Non-pigmented ciliary epithelial cell (primary cell): ENCODE data around the gene NKX2-4.
"Not testable (repeated sequence)": the region's sequence is repeated elsewhere in the genome, so short reads cannot be mapped to it uniquely, and the experiment has no call there.

Experiments
- DNase-seq: peaks from one replicate; pipeline ENCODE4 v3.0.0-alpha.2; 2010; ENCODE audit warnings: low read depth

NKX2-4 gene

DNA sequence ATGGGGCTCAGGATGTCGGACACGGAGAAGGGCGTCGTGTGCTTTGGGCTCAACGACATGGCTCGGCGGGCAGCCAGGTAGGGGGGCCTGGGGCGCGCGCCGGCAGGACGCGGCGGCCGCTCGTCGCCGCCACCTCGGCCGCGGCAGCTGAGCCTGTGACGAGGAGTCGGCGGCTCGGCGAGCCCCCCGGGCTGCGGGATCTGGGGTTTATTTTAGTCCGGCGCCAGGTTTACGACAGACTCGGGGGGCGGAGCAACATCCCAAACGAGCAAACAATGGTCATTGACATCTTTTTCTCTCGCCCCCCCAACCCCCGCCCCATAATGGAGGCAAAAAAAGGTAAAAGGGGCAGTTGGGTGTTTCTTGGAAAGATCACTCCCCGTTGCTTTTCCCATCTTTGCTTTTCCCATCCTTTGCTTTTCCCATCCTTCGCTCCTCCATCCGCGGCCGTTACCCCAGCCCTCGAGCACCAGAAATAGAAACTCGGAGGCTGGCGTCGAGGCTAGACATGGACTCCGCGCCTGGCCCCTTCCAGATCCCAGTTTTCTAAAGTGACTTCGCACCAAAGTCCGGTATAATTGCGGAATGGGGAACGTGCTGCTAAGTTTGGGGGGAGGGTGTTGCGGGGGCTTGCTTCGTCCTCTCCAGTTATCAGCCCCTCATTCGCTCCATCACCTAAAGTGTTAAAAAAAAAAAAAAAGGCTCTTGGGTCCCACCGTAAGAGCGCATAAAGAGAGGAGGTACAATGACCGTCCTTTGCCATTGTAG is at the start of gene NKX2-4:
TSS of gene NKX2-4 (minus strand) at position 186 of the 768 bp plus-strand sequence. CDS start at position 59, 127 bp downstream.
- DNase-seq, result no peak

GRCh38 chr20:21437816-21438215 is 40.5 kb upstream of the NKX2-4 start:
- no peak for DNase-seq

GRCh38 chr20:21437248-21437647 is 39.9 kb upstream of the NKX2-4 start:
- no peak for DNase-seq

DNA sequence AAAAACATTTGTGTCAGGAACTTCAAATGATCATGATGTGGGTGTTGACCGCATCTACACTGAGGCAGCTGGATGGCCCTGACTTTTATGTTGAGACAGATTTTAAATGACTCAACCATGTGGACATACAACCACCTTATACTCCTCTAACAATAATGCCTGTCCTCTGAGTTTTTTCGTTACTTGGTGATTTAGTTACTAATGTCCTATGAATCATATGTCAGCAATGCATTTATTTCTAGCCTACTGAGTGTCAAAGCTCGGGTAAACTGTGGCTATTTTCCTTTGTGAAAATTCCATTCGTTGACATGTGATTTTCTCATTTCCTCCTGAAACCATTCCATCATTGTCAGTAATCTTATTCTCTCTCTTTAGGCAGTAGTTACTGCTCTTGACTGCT is 38.9 kb upstream of the NKX2-4 start:
- DNase-seq, result peak; percentile 84

DNA sequence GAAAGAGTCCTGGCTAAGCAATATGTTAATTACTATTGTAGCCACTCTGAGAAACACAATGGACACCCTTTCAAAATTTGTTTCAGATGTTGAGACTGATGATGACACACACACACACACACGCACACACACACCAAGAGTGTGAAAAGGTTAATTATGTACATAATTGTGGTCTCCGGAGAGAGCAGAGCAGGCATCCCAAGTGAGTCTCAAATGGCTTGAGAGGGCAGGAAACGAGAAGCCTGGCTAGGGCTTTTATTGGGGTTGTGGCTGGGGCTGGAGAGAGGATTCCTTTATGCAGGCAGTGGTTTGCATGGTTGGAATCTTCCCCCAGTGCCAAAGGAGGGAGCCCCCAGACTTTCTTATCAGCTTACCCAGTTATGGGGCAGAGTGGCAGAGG is 38.2 kb upstream of the NKX2-4 start:
- DNase-seq, result no peak

DNA sequence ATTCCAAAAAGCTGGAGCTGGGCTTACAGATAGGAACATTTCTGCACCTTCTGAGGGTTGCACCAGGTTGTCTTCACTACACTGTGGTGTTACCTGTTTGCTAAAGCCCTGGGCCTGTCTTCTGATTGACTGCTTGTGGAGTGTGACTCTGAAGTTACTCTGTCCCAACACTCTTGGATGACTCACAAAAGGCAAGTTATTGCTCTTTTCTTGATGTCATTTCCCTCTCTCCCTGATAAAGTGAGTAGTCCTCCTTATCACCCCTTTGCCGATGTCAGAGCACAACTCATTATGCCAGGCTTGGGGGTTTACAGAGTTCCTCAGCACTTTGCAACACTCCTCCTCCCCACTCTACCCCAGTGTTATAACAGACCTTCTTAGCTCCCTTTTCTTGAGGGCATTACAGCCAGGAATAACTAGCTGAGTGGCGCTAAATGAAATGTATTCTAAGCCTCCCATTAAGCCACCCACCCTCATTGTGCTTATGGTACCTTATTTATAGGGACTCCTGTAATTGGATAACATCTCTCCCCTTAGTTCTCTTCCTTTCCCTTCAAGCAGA is 36.1 kb upstream of the NKX2-4 start:
- DNase-seq, result peak; percentile 40

DNA sequence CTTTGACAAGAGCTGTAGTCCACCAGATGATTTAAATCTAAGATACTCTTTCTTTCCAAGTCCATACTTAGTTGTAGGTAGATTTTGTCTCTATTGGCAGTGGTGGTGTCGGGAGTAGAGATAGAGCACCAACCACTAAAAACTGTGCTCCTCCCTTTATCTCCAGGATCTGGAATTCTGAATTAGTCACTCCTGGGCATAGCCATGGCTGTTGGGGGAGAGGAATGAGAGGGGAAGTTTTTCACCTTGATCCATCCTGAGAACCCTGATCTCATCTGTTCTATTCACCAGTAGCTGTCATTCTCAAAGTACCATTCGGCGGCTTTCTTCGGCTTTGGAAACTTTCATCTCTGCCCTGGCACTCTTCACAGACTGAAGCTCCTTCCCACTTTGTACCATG is 35.6 kb upstream of the NKX2-4 start:
- DNase-seq, result no peak

DNA sequence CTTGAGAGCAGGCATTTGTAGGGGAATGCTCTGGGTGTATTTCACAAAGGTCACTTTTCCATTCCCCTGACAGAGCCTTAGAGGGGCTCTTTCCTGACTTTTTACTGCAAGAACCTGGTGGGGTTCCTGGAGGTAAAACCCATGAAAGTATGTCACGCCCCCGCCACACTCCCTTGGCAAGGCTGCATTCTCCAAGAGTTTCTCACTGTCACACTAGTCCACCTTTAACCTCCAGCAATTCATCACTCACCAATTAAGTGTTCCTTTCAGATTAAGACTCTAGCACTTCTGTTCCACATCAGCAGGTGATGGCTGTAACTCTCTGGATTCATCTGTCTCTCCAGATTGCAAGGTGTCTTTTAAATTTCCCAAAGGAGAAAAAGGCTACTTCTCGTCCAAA is 32.7 kb upstream of the NKX2-4 start:
- DNase-seq, result no peak

- no peak for DNase-seq
These were observed 27.5 kb upstream of the NKX2-4 start for GRCh38 chr20:21424846-21425245.

- not testable (repeated sequence) for DNase-seq
These were observed 26.4 kb upstream of the NKX2-4 start for GRCh38 chr20:21423712-21424111.

DNA sequence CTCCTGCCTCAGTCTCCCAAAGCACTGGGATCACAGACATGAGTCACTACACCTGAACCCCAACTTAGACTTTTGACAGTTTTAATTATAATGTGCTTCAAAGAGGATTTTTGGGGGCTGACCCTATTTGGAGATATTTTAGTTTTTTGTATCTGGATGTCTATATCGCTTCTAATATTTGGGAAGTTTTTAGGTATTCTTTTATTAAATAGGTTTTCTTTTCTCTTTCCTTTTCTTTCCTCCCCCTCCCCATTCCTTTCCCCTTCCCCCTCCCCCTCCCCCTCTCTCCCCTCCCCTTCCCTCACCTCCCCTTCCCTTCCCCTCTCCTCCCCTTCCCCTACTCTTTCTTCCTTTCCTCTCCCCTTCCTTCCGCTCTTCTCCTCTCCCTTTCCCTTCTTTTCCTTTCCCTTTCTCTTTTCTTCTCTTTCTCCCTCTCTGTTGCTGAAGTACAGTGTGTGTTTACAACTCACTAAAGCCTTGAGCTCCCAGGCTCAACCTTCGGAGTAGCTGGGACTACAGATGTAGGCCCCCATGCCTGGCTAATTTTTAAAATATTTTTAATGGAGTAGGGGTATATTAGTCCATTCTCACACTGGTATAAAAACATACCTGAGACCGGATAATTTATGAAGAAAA is 24.4 kb upstream of the NKX2-4 start:
- no peak for DNase-seq

DNA sequence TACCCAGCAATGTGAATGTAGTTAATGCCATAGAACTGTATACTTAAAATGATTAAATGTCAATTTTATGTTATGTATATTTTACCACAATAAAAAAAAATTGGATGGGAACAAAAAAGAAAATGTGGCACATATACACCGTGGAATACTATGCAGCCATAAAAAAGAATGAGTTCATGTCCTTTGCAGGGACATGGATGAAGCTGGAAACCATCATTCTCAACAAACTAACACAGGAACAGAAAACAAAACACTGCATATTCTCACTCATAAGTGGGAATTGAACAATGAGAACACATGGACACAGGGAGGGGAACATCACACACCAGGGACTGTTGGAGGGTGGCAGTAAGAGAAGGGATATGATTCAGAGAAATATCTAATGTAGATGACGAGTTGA is 21.8 kb upstream of the NKX2-4 start:
- DNase-seq, result not testable (repeated sequence)

- not testable (repeated sequence) for DNase-seq
These were observed 16.7 kb upstream of the NKX2-4 start for GRCh38 chr20:21413996-21414395.

DNA sequence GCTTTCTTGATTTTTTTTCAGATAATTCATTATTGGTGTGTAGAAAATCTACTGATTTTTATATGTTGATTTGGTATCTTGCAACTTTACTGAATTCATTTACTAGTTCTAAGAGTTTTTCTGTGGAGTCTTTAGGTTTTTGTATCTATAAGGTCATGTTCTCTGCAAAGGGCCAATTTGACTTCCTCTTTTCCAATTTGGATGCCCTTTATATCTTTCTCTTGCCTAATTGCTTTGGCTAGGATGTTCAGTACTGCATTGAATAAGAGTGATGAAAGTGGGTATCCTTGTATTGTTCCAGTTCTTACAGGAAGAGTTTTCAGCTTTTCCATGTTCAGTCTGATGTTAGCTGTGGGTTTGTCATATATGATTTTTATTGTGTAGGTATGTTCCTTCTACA is 14.4 kb upstream of the NKX2-4 start:
- DNase-seq, result no peak

- no peak for DNase-seq
These were observed 1.7 kb upstream of the NKX2-4 start for GRCh38 chr20:21399005-21399475.

GRCh38 chr20:21398109-21399004 is 1.0 kb upstream of the NKX2-4 start:
- no peak for DNase-seq

- no peak for DNase-seq
These were observed 556 bp downstream of the NKX2-4 start for GRCh38 chr20:21396599-21397340.

GRCh38 chr20:21395666-21396598 is 1.4 kb downstream of the NKX2-4 start:
- no peak for DNase-seq

GRCh38 chr20:21395051-21395665 is 2.2 kb downstream of the NKX2-4 start:
- DNase-seq, result no peak

DNA sequence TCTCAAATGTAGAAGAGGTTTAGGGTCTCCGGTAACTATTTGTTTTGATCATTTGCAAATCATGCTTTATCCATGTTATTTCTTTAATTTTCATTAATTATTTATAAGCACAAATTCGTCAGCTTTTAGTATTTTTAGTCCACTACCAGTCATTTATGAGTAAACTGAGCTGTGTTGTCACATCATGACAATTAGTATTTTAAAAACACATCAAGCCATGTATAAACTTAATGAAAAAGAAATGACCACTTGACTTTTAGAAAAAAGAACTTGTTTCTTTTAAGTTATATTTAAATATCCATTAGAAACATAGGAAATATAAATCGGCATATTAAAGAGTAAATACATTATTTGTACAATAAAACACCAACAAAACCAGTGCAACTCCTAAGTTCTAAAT is 2.8 kb downstream of the NKX2-4 start:
- no peak for DNase-seq
